Activated naive CD8-positive, alpha-beta T cell treated with anti-CD3 and anti-CD28 coated beads, Interleukin-2, amount 10 ng/mL, durations not matched to agents 7 days and 5 days (primary cell): Measurements from ENCODE around the gene NRTN. TPM values are rescaled to one million over a fixed set of nuclear protein-coding genes. Genes with fewer than 3 reads are reported as not detected.
A peak's percentile ranks its signal among the peaks of the same experiment; 100 is the strongest.
"Not testable (repeated sequence)": the region's sequence is repeated elsewhere in the genome, so short reads cannot be mapped to it uniquely, and the experiment has no call there.

ENCODE experiments used
- ATAC-seq: fragments of 150-1000 bp; cut with Tn5 transposase; one replicate; pipeline ENCODE4 v1.10.0; 2021; ENCODE audit warnings: low read depth, moderate library complexity
- POLR2A ChIA-PET: fragments of 350-600 bp; sonication (Branson Sonifier 250); formaldehyde crosslinking; loops from one replicate; lab custom pipeline; 2021; ENCODE audit warnings: antibody characterized with exemption; lab: Charles Lee
- DNase-seq: peaks from one replicate; pipeline ENCODE4 v3.0.0; 2021
- H3K27ac Mint-ChIP-seq: one replicate; pipeline ENCODE4 v1.8.0; 2022; ENCODE audit warnings: mild to moderate bottlenecking, mixed read lengths
- H3K27me3 Mint-ChIP-seq: one replicate; pipeline ENCODE4 v1.8.0; 2022; ENCODE audit warnings: mild to moderate bottlenecking, moderate library complexity, mixed read lengths
- H3K36me3 Mint-ChIP-seq: one replicate; pipeline ENCODE4 v1.8.0; 2021; ENCODE audit warnings: mild to moderate bottlenecking, mixed read lengths
- H3K4me1 Mint-ChIP-seq: one replicate; pipeline ENCODE4 v1.8.0; 2021; ENCODE audit warnings: mixed read lengths
- H3K4me3 Mint-ChIP-seq: one replicate; pipeline ENCODE4 v1.8.0; 2022; ENCODE audit warnings: mild to moderate bottlenecking, moderate library complexity, mixed read lengths
- H3K9me3 Mint-ChIP-seq: one replicate; pipeline ENCODE4 v1.8.0; 2021; ENCODE audit warnings: mixed read lengths
- total RNA-seq, 2 experiments: library from RNA; stranded (reverse); gene quantifications; one replicate each; pipeline ENCODE4 v1.2.3, GENCODE V29; 2021

Gene NRTN
- total RNA-seq, 2 experiments from 2014 or later = 0.36 to 0.45 TPM

DNA sequence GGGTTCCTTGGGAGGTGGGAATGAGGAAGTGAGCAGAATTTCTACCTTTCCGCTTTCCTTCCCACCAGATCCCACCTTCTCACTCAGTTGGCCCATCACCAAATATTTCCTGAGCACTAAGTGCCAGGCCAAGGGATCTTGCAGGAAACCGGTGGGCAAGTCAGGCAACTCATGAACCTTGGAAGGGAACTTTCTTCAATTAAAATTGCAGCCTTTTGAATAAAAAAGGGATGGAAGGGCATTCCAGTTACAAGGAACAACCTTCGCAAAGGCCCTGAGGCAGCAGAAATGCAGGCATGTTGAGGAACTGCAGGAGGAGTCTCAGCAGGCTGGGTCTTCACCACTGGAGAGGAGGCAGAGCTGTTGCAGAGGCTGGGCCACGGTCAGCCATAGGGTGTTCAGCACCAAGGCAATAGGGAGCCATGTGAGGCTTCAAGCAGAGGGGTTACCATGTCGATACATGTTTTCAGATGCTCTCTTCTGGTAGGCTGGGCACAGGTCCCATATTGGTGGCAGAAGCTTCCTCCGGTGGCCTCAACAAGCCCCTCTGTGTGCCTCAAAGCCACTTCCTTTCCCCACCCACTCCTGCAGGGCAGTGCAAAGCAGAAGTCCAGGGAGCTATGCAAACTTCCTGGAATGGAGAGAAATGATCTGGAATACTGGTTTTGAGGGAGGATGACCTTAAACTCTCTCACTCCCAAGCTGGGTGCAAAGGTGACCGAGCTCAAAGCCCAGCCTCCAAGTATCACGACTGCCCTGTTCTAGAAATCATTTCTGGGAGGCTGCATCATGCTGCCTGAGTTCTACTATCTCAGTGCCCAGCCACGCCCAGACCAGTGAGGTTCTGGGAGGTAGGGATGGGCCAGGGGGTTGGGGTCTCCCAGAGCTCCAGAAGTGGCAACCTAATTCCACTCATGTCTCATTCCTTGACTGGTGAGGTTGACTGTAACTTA, 34.5 kb downstream of the NRTN start, which contains the start of gene FUT6:
FUT6 (minus strand) TSS at position 638 of the 953 bp plus-strand sequence. CDS start 7,135 bp downstream, outside the sequence.
- peak within 1 kb of the TSS; percentile 72 for H3K27ac Mint-ChIP-seq
- no peaks in the 10 kb centered on the region for H3K36me3 Mint-ChIP-seq
- POLR2A ChIA-PET = interaction anchor here (0.6 to 2.6 kb wide), 2 partner anchors 11 to 32 kb away, joined by 3 to 18 read pairs; no protein-coding TSS in a partner anchor

GRCh38 chr19:5841735-5842111, 36.9 kb downstream of the NRTN start:
- H3K4me3 Mint-ChIP-seq, H3K9me3 Mint-ChIP-seq, DNase-seq, H3K27me3 Mint-ChIP-seq, H3K27ac Mint-ChIP-seq, H3K36me3 Mint-ChIP-seq, POLR2A ChIA-PET, ATAC-seq: not testable (repeated sequence)
- peaks cover 18% of the 10 kb centered on the region for H3K4me1 Mint-ChIP-seq

More for the DNA sequence above, 34.5 kb downstream of the NRTN start, which contains the start of gene FUT6:
- ATAC-seq = peak; percentile 21
- H3K27me3 Mint-ChIP-seq = peaks cover 6% of the 10 kb centered on the region
- no peaks in the 10 kb centered on the region for H3K9me3 Mint-ChIP-seq
- peaks cover 18% of the 10 kb centered on the region for H3K4me1 Mint-ChIP-seq
- peak within 1 kb of the TSS; percentile 47 for H3K4me3 Mint-ChIP-seq
- DNase-seq = no peak

DNA sequence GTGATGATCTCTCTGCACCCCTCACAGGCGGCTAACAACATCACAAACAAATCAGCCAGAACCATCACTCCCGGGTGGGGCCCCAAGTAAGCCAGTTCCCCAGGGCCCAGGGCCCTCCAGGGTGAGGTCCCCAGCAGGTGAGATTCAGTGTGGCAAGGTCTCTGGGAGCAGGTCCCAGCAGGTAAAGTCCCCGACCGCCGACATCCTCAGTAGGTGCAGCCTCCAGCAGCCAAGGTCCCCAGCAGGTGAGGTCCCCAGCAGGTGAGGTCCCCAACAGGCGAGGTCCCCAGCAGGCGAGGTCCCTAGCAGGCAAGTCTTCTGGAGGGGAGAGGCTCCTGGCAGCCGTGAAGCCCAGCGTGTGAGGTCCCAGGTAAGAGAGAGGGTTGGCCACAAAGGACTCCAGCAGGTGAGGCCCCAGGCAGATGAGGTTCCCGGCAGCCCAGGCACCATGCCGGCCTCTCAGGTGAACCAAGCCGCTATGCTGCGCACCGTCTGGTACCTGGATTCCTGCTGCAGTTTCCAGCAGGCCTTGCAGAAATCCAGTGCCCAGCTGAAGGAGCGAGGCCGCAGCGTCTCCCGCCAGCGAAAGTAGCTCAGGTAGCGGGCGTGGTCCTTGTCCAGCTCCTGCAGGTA, 38.5 kb downstream of the NRTN start:
- H3K4me3 Mint-ChIP-seq = no peak overlapping the region
- POLR2A ChIA-PET = no interaction called here
- H3K9me3 Mint-ChIP-seq = no peaks in the 10 kb centered on the region

DNA sequence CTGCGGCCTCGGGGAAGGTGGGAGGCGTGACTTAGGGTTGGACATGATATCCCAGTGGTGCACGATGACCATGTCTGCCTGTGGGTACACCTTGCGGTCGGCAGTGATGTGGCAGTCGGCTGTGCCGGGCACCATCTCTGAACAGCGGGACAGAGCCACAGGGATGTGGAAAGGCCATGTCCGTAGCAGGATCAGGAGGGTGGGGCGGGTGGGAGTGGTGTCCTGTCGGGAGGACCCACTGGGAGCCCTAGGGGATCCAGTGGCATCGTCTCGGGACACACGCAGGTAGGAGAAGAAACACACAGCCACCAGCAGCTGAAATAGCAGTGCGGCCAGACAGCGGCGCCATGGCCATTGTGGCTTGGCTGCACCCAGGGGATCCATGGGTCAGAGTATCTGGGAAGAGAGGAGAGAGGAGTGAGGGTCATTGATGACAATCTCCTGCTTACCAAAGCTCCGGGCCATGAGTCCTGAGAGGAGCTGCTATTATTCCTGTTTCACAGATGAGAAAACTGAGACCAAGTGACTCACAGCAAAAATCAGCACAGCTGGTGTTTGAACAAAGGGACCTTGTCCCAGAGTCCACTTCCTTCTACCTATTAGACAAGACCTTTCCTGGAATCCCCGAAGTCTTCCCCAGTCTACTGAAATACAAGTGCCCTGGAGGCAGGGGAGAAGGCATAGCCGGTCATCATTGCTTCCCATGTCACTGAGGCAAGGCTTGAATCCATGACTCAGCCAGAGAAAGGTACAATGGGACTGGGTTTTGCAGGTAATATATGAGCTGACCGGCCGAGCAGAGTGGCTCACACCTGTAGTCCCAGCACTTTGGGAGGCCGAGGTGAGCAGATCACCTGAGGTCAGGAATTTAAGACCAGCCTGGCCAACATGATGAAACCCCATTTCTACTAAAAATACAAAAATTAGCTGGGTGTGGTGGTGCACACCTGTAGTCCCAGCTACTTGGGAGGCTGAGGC, 39.9 kb downstream of the NRTN start:
- H3K9me3 Mint-ChIP-seq = no peaks in the 10 kb centered on the region
- H3K27ac Mint-ChIP-seq = no peak overlapping the region
- H3K4me3 Mint-ChIP-seq = no peak overlapping the region
- ATAC-seq (no peak), DNase-seq (no peak)
- H3K4me1 Mint-ChIP-seq = peaks cover under 1% of the 10 kb centered on the region
- no peaks in the 10 kb centered on the region for H3K36me3 Mint-ChIP-seq
- H3K27me3 Mint-ChIP-seq = no peaks in the 10 kb centered on the region
- POLR2A ChIA-PET = no interaction called here

More for the DNA sequence above, 38.5 kb downstream of the NRTN start:
- ATAC-seq (no peak), DNase-seq (no peak)
- no peaks in the 10 kb centered on the region for H3K27me3 Mint-ChIP-seq
- no peaks in the 10 kb centered on the region for H3K36me3 Mint-ChIP-seq
- H3K4me1 Mint-ChIP-seq = peaks cover 11% of the 10 kb centered on the region
- H3K27ac Mint-ChIP-seq = no peak overlapping the region

- ATAC-seq, H3K9me3 Mint-ChIP-seq, DNase-seq, POLR2A ChIA-PET, H3K4me1 Mint-ChIP-seq, H3K4me3 Mint-ChIP-seq, H3K27ac Mint-ChIP-seq, H3K36me3 Mint-ChIP-seq, H3K27me3 Mint-ChIP-seq: not testable (repeated sequence)
Measured at GRCh38 chr19:5847846-5848245, 43.0 kb downstream of the NRTN start.

DNA sequence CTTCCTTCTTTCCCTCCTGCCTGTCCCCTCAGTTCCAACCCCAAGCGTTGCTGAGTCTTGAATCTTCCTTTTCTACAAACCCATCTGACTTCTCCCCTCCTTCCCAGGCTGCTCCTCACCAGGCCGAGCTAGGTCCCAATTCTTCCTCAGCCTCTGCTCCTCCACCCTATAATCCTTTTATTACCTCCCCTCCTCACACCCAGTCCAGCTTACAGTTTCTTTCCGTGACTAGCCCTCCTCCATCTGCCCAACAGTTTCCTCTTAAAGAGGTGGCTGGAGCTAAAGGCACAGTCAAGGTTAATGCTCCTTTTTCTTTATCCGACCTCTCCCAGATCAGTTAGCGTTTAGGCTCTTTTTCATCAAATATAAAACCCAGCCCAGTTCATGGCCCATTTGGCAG, 43.8 kb downstream of the NRTN start:
- H3K9me3 Mint-ChIP-seq, H3K36me3 Mint-ChIP-seq, H3K27me3 Mint-ChIP-seq, H3K27ac Mint-ChIP-seq, POLR2A ChIA-PET, H3K4me1 Mint-ChIP-seq, H3K4me3 Mint-ChIP-seq, DNase-seq, ATAC-seq: not testable (repeated sequence)

DNA sequence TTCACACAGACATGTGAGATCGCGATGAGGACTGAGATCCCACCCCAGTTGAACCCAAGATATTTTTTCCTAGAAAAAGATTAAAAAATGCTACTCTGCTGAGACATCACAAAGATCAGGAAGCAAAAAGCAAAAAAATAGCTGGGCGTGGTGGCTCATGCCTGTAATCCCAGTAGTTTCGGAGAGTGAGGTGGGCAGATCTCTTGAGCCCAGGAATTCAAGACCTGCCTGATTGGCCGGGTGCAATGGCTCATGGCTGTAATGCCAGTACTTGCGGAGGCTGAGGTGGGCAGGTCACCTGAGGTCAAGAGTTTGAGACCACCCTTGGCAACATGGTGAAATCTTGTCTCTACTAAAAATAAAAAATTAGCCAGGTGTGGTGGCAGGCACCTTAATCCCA, 45.3 kb downstream of the NRTN start:
- no peak for ATAC-seq
- no peaks in the 10 kb centered on the region for H3K9me3 Mint-ChIP-seq
- POLR2A ChIA-PET = no interaction called here
- no peak for DNase-seq
- no peak overlapping the region for H3K4me3 Mint-ChIP-seq
- no peaks in the 10 kb centered on the region for H3K36me3 Mint-ChIP-seq
- H3K27me3 Mint-ChIP-seq = peaks cover 2% of the 10 kb centered on the region
- H3K27ac Mint-ChIP-seq = no peak overlapping the region
- H3K4me1 Mint-ChIP-seq = peaks cover 8% of the 10 kb centered on the region

DNA sequence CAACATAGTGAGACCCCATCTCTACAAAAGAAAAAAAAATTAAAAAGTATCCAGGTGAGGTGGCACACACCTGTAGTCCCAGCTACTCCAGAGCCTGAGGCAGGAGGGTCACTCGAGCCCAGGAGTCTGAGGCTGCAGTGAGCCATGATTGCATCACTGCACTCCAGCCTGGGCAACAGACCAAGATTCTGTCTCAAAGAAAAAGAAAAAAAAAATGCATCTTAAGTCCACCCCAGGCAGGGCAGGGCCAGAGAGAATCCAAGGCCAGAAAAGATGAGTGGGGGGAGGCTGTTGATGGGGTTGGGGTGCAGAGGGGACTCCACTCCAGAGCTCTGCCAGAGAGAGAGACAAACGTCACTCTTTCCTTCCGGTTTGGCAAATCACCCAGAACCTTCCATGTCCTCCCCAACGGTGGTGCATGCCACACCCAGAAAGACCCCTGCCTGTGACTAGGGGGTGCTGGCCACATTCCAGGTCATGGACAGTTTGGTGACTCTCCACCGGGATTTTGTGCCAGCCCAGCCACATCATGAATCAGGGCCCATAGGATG, 46.0 kb downstream of the NRTN start:
- DNase-seq (no peak), ATAC-seq (no peak)
- H3K27ac Mint-ChIP-seq = peak overlapping the region; percentile 3
- H3K27me3 Mint-ChIP-seq = peaks cover 2% of the 10 kb centered on the region
- no peaks in the 10 kb centered on the region for H3K36me3 Mint-ChIP-seq
- POLR2A ChIA-PET = no interaction called here
- H3K4me1 Mint-ChIP-seq = peaks cover 8% of the 10 kb centered on the region
- H3K4me3 Mint-ChIP-seq = no peak overlapping the region
- no peaks in the 10 kb centered on the region for H3K9me3 Mint-ChIP-seq

DNA sequence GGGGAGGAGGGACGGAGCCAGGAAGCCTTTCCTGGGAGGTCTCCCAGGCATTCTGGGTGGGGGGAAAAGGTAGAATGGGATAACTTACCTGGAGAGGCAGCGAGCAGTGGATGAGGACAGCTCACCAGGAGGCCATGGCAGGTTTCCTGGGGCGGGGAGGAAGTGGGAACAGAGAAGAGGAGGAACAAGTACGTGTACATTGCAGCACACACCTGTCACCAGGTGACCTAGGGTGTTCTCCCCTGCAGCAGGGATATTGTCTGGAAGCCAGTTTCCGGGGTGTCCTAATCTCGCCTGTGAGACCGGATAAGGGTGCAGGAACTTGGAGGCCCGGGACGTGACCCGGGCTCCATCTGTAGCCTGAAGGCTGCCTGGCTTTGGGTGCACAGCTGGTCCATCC, 46.4 kb downstream of the NRTN start, which contains the start of gene FUT3:
FUT3 (minus strand) TSS at position 148 of the 400 bp plus-strand sequence.
- H3K27me3 Mint-ChIP-seq = peaks cover 2% of the 10 kb centered on the region
- ATAC-seq = no peak
- H3K4me3 Mint-ChIP-seq = no peak within 1 kb of the TSS
- no peaks in the 10 kb centered on the region for H3K36me3 Mint-ChIP-seq
- DNase-seq = no peak
- no peaks in the 10 kb centered on the region for H3K9me3 Mint-ChIP-seq
- POLR2A ChIA-PET = no interaction called here
- peak within 1 kb of the TSS; percentile 3 for H3K27ac Mint-ChIP-seq
- peaks cover 8% of the 10 kb centered on the region for H3K4me1 Mint-ChIP-seq

DNA sequence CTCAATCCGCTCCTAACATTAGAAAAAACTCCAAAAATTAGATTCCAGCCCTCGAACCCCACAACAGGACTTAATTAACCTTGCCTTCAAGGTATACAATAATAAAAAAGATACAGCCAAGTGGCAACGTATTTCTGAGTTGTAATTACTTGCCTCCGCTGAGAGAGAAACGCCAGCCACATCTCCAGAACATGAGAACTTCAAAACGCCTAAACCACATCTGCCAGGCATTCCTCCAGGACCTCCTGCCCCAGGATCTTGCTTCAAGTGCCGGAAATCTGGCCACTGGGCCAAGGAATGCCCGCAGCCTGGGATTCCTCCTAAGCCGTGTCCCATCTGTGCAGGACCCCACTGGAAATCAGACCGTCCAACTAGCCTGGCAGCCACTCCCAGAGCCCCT, 49.3 kb downstream of the NRTN start:
- H3K4me3 Mint-ChIP-seq, H3K9me3 Mint-ChIP-seq, H3K27ac Mint-ChIP-seq, DNase-seq, POLR2A ChIA-PET, H3K36me3 Mint-ChIP-seq, ATAC-seq, H3K4me1 Mint-ChIP-seq, H3K27me3 Mint-ChIP-seq: not testable (repeated sequence)

GRCh38 chr19:5855151-5855550, 50.3 kb downstream of the NRTN start:
- H3K4me3 Mint-ChIP-seq, H3K36me3 Mint-ChIP-seq, H3K9me3 Mint-ChIP-seq, H3K27me3 Mint-ChIP-seq, POLR2A ChIA-PET, H3K27ac Mint-ChIP-seq, H3K4me1 Mint-ChIP-seq, DNase-seq, ATAC-seq: not testable (repeated sequence)

- no peaks in the 10 kb centered on the region for H3K9me3 Mint-ChIP-seq
- no peak overlapping the region for H3K27ac Mint-ChIP-seq
- H3K4me3 Mint-ChIP-seq = no peak overlapping the region
- peaks cover under 1% of the 10 kb centered on the region for H3K27me3 Mint-ChIP-seq
- ATAC-seq (no peak), DNase-seq (no peak)
- H3K4me1 Mint-ChIP-seq = peaks cover 6% of the 10 kb centered on the region
- H3K36me3 Mint-ChIP-seq = no peaks in the 10 kb centered on the region
- POLR2A ChIA-PET = interaction anchor here (1.1 kb wide), 1 partner anchor 30 kb away, joined by 3 read pairs; no protein-coding TSS in a partner anchor
Measured at GRCh38 chr19:5857203-5858081, 52.6 kb downstream of the NRTN start.
